Fibroblast of skin of left quadriceps (primary cell): Measurements from ENCODE around the gene TBX3.

ENCODE experiments used
- DNase-seq, 2 experiments: peaks; one replicate each; pipeline ENCODE4 v3.0.0-alpha.2; 2013; ENCODE audit warnings: low read depth in 2 of 2

TBX3 gene

DNA sequence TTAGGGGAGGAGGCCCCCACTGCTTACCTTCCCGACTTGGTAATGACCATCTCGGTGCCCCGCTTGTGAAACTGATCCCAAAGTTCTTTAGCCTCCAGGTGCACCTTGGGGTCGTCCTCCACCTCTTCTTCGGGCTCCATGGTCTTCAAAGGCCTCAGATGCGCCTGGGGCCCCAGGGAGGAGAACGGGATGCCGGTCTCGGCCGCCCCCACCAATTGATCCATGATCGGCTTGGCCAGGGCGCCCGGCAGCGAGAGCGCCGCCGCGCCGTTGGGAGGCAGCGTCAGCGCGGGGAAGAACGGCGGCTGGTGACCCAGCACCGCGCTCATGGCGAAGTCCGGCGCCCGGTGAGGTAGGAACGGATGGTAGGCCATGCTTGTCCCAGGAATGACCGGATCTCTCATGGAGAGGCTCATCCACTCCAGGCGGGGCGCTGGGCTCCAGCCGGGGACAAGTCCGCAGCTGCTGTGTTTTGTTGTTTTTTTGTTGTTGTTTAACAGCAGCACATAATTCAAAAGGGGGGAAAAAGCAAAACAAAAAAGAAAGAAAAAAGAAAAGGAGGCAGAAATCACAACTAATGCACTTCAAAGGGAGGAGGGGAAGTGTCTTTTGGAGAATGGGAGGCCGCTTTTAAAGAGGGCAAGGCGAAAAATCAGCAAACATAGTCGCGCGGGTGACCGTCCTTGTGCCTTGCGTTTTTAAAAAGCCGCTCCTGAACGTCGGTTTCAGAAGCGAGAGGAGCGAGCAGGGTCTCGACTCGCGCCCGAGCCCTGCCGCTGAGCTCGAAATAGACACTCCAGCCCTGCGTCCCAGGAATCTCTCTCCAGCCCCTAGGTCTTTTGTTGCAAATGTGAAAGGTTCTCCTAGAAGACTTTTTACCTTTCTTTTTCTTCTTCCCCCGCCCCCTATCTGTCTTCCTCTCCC, 928 bp downstream of the TBX3 start:
- DNase-seq: no peak

DNA sequence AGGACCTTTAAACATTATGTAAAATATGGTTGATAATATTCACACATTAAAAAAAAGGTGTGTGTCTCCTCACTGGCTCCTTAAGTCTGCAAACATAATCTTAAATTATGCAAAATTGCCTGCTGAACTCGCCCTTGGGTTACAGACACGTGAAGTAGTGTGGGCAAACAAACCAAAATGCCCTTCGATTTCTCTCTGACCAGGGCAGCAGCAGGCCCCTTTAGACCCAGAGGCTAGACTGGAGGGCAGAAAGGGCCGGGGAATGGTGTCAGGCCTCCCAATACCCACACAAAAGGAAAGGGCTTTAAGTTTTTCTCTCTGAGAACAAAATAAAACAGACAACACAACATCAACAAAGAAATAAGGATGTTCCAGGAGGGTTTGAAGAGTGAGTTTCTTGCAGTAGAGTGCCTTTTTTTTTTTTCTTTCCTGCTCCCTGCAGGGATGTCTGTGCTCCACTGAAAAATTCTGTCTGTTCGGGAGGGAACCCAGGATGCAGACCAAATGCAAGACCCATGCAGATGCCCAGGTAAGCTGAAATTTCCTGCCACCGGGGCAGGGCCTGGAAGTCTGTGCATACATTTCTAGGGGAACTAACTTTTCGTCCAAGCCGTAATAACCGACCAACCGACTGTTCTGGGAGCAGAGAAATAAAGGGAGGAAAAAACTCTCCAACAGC, 1.7 kb downstream of the TBX3 start:
- no peak for DNase-seq

DNA sequence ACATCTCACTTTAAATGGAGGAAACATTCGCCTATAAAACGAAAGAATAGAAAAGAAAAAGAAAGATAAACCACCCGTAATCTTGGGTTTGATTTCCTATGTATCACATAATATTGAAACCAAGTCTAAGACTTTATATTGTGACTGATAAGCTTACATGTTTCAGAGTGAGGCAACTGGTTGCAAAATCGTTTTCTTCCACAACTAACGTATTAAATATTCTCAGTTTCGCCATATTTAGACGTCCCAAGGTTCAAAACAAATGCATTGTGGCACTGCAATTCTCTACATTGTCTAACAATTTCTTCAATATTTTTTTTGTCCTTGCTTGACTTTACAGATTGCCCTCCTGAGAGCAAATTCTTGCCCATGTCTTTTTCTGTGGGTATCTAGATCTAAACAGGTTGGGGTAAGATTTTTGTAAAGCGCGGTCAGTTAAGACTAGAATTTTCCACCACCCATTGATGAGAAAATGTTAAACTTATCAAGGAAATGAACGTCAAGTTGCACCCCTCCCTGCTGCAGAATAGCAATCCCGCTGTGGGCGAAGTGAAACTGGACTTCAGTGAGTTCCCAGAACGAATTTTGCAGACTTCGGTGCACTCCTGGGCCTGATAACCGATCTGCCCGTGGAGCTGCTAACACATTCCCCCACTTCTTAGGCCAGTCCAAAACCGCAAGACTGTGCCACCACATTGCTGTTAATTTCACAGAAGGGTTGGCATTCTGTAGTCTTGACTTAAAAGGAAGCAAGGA, 2.7 kb downstream of the TBX3 start:
- DNase-seq: no peak

DNA sequence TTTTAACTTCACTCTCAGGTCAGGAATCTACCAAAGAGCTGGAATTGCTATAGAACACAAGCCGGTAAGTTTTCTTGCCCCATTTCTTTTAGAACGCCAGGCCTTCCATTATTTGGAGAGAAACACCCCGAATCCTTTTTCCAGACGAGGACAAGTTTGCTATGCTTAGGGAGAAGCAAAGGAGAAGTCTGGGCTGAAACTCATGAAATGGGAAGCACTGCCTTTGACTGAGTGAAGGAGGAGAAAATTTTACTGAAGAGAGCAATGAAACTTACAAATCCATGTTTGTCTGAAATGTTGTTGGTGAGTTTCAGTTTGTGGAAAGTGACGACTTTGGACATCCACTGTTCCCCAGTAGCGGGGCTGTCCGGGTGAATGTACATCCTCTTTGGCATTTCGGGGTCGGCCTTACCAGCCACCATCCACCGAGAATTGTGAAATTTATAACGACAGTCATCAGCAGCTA, 3.3 kb downstream of the TBX3 start:
- DNase-seq: no peak

DNA sequence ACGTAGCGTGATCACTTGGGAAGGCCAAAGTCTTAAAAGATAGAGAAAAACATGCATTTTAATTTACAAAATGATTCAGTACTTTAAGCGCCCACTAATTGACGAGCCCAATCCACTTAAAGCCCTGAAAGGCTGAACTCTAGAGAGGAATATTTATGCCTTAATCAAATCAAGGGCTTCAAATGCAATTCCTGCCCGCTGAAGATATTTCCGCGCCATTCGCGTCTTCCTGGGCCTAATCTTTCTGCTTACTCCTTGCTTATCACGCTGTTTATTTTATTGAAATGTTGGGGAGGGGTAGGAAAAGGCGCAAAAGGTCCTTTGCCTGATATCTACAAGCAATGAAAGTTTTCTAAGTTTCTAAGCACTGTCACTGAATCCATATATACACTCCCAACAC, 4.0 kb downstream of the TBX3 start:
- no peak for DNase-seq

DNA sequence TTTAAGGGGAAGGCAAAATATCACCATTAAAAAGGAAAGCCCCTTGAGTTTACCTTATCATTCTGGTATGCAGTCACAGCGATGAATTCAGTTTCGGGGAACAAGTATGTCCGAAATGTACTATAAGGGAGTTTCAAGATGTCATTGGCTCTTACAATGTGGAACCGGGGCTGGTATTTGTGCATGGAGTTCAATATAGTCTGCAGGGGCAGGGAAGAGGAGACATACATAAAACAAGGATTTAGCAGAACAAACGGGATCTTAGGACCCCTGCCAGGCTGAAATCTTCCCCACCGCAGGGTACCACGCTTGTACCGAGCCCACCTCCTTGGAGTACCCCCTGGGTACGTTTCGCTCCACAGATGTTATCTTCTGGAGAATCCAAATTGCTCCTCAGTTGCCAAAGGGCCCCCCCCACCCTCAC, 4.5 kb downstream of the TBX3 start:
- no peak for DNase-seq

DNA sequence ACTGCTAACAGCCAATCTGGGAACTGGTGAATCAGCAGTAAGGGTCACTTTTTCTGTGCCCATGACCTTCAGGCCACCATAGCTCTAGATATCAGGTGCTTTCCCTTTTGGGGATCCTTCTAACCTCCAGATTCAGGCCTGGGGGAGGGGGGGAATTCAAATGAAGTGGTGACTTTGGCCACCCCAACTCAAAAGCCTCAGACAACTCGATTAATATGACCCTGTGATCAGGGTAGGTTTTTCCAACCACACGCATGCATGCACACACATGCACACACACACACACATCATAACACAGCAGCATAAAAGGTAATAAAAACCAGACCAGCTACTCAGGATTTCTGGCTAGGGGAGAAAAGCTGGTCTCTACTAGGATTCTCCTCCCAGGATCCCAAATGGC, 5.3 kb downstream of the TBX3 start:
- no peak for DNase-seq

DNA sequence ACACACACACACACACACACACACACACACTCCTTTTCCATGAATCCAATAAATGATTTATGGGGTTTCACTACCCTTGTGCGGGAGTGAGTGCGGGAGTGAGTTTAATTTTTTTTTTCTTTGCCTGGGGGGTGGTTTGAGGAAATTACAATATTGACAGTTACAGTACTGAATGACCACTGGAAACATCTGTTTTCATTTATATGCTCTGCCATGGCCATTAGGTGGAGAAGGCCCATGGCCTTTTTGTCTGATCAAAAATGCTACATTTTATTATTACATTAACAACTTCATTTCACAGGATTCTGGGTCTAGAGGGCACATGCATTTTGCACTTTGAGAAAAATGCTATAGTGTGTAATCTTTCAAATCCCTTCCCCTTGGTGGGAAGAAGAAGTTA, 5.9 kb downstream of the TBX3 start:
- no peak for DNase-seq

DNA sequence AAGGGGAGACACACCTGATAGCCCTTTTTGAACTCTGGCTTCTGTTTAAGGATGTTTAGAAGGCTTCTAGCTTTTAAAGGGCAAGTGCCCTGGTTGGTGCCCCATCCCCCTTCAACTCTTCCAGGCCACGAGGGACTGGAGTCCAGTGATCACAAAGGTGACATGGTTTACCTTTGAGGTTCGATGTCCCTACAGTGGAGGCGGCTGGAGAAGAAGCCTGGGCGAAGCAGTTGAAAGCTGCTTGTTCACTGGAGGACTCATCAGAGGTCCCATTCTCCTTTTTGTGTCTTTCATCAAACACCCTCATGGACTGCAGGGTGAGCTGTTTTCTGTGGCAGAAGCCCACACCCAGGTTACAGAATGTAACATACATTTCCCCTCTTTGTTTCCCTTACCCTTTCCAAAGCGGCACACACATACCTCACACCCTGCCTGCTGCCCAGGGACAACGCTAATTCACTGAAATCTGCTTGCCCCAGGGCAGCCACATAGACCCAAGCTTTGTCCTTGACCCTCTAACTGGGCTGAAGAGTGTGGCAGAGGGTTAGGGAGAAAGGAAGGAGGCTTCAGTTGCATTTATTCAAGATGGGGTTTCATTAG, 7.7 kb downstream of the TBX3 start:
- no peak for DNase-seq

DNA sequence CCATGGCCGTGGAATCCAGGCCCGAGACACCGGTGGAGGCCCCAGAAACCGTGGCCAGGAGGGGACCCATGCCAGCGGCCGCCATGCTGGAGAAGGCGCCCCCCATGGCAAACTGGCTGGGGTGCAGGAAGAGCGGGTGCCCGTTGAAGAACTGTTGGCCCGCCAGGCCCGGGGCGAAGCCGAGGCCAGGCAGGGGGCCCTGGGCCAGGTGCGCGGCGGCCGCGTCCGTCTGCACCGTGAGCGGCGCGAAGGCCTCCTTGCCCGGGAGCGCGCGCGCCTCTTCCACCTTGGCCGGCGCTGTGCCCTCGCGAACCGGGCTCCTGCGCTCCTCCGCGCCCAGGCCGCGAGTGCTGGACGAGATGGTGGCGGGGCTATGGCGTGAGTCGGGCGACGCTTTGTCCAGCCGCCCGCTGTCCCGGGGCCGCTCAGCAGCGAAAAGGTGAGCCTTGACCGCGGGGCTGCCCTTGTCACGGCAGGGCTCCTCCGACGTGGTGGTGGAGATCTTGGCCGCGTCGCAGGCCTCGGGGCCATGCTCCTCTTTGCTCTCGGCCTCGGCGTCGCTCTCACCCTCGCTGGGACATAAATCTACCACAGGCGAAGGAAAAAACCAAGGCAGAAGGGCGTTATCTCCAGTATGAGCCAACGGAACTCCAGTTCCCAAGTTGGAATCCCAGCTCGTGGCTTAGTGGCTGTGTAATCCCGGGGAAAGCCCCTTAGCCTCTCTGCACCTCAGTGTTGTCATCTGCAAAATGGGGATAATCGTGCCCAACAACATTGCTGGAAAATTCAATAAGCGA, 9.5 kb downstream of the TBX3 start:
- no peak for DNase-seq

DNA sequence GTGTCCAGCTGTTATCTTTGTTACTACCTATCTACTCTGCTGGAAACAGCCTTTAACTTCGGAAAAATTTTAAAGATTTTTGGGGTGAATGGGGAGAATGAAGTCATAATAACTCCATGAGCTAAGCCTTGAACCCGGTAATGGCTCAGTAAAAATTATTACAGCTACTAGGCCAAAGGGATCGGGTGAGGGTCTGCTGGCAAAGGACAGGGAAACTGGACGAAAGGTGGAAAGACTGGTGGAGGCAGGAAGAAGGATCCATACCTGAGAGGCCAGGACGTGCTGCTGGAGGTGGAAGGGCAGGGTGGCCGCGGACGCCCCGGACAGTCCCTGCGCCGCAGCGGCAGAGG, 10.1 kb downstream of the TBX3 start:
- no peak for DNase-seq

DNA sequence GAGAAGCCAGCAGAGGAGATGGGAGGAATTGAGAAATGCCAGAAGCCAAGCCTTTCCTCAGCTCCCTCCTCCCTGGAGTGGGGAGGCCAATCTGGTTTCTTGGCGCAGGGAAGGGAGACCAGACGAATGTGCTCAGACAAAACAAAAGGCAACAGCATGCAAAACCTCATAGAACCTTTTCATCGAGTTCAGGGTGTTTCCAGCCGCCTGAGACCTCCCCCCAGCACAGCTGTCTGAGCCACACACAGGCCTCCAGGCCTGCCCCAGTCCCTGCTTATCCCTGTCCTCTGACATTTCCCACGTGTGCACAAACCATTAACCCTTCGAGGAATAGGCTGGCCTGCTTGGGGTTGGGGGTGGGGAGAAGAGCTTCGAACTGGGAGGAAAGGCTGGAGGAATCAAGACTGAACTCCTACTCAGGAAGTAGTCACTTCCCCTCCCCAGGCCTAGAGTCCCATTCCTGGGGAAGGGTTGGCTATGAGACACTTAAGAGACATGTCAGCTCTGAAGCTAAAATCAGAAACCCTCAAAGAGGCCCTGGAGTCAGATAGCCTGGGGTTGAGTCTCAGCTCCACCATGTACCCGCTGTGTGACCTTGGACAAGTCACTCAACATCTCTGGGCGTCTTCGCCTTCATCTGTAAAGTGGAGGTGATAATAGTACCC, 10.7 kb downstream of the TBX3 start:
- peak in 1 of 2 experiments; percentile 60 for DNase-seq

DNA sequence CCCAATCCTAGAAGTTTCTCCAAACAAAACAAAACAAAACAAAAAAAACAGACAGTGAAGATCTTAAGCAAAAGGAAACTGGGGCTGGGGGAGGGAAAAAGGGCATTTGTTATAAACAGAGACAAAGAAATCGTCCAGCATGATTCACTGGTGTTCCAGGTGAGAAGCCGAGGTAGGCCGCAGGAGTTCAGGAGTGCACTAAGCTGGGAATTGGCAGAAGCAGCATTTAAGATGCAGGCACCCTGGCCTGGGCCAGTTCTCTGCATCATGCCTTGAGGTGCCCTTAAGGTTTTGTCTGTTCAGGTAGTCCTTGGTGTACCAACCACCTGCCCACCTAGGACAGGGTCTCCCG, 11.2 kb downstream of the TBX3 start:
- DNase-seq: no peak

DNA sequence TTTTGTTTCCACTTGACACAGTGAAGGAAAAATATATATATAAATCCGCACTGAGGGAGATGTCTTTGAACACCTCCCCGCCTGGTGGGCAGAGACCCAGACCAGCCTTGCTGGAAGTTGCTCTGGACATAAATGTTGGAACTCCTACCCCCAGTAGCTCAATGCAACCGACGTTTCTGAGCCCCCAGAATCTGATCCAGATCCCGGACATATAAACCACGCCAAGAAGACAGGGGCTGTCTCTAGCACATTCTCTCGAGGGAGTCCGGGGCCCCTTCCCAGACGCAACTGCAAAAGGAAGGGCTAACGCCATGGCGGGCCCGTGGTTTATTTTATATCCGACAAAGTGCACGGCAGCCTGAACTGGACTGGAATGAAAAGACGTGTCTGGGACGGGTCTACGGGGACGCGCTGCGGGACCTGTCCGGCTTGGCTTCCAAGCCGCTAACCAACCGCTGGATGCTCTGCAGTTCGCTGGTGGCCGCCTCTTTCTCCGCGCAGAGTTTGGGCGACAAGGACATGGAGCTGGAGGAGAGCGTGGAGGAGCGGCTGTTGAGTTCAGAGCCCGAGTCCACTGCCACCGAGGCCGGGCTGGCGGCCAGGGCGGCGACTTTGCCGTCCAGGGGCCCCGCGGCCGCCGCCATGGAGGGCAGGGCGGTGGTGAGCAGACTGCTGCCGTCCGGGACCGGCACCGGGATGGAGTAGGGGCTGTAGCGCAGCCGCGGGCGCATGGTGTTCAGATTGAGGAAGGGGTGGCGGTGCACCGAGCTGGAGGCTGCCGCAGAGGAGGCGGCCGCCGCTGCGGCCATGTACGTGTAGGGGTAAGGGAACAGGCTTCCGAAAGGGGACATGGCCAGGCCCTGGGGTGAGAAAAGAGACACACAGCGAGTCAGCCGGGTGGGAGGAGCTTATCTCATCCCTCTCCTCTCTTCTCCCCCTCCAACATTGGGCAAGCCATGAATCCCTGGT, 12.2 kb downstream of the TBX3 start:
- DNase-seq: no peak

DNA sequence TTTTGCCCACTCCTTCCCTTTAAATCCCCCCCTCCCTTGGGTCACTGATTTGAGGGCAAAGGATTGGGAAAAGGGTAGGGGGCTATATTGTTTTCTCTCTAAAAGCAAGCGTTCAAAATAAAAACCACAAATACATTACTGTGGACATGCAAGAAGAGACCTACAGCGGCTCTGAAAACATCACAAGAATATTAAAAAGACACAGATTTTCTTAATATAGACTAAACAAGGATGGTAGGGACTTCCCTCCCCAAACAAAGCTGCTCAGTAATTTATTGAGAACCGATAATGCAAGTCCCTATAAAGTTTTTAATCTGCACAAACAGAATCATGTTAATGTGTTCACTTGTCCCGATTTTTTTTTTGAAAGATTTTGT, 12.9 kb downstream of the TBX3 start:
- no peak for DNase-seq

DNA sequence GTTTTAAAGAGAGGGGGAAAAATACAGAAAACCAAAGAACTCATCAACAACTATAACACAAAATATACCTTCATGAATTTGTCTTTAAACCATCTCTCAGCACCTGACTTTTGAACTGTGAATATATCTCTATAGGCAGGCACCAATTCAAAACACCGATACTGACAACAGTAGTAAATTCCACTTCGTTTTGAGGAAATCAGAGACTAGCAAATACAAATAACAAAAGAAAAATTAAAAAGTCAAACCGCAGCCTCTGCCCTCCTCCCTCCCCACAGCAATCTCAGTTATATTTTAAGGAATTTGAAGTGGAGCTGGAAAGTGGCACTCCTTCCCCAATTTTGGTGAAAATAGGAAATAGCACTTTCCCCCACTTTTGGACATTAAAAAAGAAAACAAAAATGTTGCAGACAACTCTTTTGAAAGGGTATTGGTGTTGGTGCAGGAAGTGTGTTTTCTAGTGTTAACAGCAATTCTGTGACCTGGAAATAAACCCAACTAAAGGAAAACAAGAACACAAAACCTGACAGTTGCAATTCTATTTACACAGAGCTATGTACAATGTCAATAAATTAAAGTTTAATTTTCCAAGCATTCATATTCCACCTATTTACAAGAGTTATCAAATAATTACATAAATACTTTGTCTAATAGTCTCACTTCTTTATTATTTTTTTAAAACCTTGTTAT, 13.5 kb downstream of the TBX3 start:
- DNase-seq: no peak

DNA sequence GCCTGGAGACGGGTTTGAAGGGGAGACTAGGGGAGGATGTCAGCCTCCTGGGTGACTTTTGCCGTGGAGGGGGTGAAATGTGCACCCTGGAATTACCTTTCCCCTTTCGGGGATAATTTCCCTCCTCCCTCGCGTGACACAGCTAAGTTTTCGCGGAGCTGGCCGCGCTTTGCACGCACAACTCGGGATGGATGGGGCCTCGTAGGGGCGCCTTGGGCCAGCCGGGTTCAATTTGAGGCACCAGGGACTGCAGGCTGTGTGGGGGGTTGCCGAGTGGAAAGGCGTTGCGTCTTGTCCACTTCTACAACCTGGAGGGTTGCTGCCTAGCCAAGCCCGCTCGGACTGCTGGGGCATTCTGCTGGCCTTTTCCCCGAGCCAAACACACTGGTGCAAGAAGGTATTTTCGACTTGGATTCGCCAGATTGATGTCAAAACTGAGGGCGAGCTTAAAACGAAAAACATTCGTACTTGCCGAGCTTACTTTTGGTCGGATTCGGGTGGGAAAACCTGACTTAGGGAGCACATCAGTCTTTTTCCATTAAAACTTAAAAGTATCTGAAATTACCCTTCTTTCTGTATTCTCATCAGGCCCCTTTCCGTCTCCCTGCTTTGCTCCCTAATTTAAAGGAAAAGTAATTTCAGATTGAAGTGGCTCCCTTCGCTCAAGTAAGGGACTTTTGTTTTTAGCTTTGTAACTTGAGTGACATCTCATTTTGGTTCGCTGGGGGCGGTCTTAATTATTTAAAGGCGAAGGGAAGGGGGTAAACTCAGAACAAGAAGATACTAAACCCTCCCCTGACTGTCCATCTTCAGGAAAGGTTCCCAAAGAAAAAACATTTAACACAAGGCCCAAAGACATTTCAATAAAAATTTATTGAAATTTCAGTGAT, 14.3 kb downstream of the TBX3 start:
- no peak for DNase-seq

DNA sequence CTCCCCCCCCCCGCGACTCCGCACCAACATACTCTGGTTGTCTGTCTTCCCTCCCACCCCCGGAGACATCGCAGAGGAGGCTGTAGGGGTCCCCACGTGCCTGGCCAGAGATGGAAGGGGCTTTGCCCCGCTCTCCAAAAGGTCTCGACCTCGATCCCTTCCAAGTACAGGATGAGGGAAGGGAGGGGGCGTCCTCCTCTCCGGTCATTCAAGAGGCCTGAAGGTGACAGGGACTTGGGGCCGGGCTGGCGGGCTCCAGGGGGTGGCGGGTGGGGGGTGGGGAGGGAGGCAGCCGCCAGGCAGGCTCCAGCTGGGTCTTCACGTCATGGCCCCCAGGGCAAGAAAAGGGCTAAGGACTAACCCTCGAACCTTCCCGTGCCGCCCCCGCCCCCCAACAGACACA, 15.1 kb downstream of the TBX3 start:
- no peak for DNase-seq
